ENCODE measurements around the gene CCDC91.

DNA sequence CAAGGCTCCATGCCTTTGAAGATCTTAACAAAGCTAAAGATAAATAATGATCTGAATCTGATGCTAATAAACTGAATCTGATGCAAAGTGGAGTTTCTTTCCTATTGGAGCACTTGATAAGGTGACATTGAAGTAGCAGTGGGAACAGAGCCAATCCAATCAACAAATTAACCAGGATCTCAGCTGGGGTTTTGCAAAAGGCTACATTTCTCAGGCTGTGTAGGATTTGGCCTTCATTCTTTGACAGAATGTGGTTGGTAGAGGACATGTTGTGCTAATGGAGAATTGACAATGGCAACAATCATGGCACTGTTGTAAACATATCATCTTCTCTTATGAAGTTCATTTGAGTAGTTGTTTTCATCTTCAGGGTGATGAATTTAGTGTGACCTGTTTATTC is 164.9 kb downstream of the CCDC91 start:
- TF ChIP-seq, protein P1, sequence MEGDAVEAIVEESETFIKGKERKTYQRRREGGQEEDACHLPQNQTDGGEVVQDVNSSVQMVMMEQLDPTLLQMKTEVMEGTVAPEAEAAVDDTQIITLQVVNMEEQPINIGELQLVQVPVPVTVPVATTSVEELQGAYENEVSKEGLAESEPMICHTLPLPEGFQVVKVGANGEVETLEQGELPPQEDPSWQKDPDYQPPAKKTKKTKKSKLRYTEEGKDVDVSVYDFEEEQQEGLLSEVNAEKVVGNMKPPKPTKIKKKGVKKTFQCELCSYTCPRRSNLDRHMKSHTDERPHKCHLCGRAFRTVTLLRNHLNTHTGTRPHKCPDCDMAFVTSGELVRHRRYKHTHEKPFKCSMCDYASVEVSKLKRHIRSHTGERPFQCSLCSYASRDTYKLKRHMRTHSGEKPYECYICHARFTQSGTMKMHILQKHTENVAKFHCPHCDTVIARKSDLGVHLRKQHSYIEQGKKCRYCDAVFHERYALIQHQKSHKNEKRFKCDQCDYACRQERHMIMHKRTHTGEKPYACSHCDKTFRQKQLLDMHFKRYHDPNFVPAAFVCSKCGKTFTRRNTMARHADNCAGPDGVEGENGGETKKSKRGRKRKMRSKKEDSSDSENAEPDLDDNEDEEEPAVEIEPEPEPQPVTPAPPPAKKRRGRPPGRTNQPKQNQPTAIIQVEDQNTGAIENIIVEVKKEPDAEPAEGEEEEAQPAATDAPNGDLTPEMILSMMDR (IDR thresholded peaks at IDR 0.05) = no peak
- TF ChIP-seq POLR2A (IDR thresholded peaks at IDR 0.05) = no peak

Data from vagina (tissue), 2 donors.